Pancreas (tissue), 10 donors: ENCODE data around the gene HES4. TPM values are rescaled to one million over a fixed set of nuclear protein-coding genes. Genes with fewer than 3 reads are reported as not detected.

Source experiments
- ATAC-seq, 4 donors: fragments of 200-7000 bp; cut with Tn5 transposase; one replicate each; pipeline versions ENCODE4 v1.8.0 to v1.9.1; 2020; ENCODE audit warnings: mild to moderate bottlenecking in 4 of 4, moderate library complexity in 4 of 4
- DNase-seq, 6 donors: peaks; one replicate each; pipeline ENCODE4 v3.0.0-alpha.2; 2020
- FAIRE-seq: peaks from 2 replicates; lab custom pipeline; 2012; peaks lifted over from hg19 to GRCh38; lab: Jason Lieb, UNC
- H3K27ac ChIP-seq, 4 donors: fragments of 200-600 bp; sonication (generic); 1 replicate in 3 of 4; 2 replicates in 1 of 4; pipeline versions ENCODE4 v1.5.0 to v1.8.0; 2020
- H3K27me3 ChIP-seq, 4 donors: fragments of 200-600 bp; one replicate each; pipeline ENCODE4 v1.8.0; 2021
- H3K36me3 ChIP-seq, 3 donors: fragments of 200-600 bp; sonication (generic) in 1 of 3; one replicate each; pipeline versions ENCODE4 v1.5.0 to v1.8.0; 2020 to 2021
- H3K4me1 ChIP-seq, 3 donors: fragments of 200-600 bp; one replicate each; pipeline ENCODE4 v1.8.0; 2021
- H3K4me3 ChIP-seq, 4 donors: fragments of 200-600 bp; sonication (generic) in 2 of 4; one replicate each; pipeline versions ENCODE4 v1.5.0 to v1.8.0; 2020 to 2021
- H3K9me3 ChIP-seq, 4 donors: fragments of 200-600 bp; one replicate each; pipeline ENCODE4 v1.8.0; 2021
- WGBS, 2 donors: extraction: QIAGEN DNeasy Blood & Tissue Kit; methylation state at CpG; one replicate each; pipeline ENCODE4 v1.1.7; 2013; 5-methylcytosine and 5-hydroxymethylcytosine counted together
- intact Hi-C, 3 donors: fragments of 100-400 bp; cut with DNase I; formaldehyde crosslinking; loops; one replicate each; pipeline versions ENCODE4 v1.11.1 to v1.14.2; 2022
- polyA plus RNA-seq, 2 donors: library from polyadenylated mRNA; stranded (reverse); fragments of 200-250 nt; gene quantifications; one replicate each; pipeline ENCODE4 v1.2.3, GENCODE V29; 2013
- total RNA-seq, 6 donors: library from RNA; stranded (reverse); fragmentation: NEBNext Ultra II Directional in 4 of 6; extraction: Animal tissue kit (Norgen Biotek cat#: 25700) in 4 of 6; gene quantifications; one replicate each; pipeline versions ENCODE4 v1.2.1 to v1.2.4, GENCODE V29; 2021 to 2023
- TF ChIP-seq, protein P1 (sequence below), 4 donors: fragments of 200-600 bp; sonication (generic) in 3 of 4; IDR thresholded peaks; one replicate each; pipeline versions ENCODE4 v1.5.0 to v1.8.0; 2021; ENCODE audit warnings: antibody characterized with exemption in 4 of 4
- donor health status: healthy with polysubstance abuse.
- donor health status: DM: no; HTN: no; CAD: no; lungs with moderate emphysema.
- donor health status: DM: no; HTN: no; CAD: no.
- donor health status: control.
- donor health status: control.
- donor health status: Bipolar disorder and iron deficiency.
- donor health status: DM: yes; HTN: yes; CAD: no.
- donor health status: DM: no; HTN: no; CAD: no.
- donor health status: DM: no; HTN: no; CAD: no.
- donor health status: DM: yes; HTN: yes; CAD: no.

HES4 gene
- total and polyA plus RNA-seq, 8 donors, result 13.2 to 46.4 (median 25.6) TPM

GRCh38 chr1:964691-965525 is 35.0 kb downstream of the HES4 start:
- DNase-seq (peak in 2 of 6 donors; percentile 33 to 62), ATAC-seq (no peak), FAIRE-seq (no peak)
- no peaks in the 10 kb centered on the region for H3K9me3 ChIP-seq
- intact Hi-C loops, result no loop called here
- H3K36me3 ChIP-seq, result no peaks in the 10 kb centered on the region
- H3K27me3 ChIP-seq, result no peaks in the 10 kb centered on the region
- no peak overlapping the region for H3K27ac ChIP-seq
- TF ChIP-seq, protein P1, sequence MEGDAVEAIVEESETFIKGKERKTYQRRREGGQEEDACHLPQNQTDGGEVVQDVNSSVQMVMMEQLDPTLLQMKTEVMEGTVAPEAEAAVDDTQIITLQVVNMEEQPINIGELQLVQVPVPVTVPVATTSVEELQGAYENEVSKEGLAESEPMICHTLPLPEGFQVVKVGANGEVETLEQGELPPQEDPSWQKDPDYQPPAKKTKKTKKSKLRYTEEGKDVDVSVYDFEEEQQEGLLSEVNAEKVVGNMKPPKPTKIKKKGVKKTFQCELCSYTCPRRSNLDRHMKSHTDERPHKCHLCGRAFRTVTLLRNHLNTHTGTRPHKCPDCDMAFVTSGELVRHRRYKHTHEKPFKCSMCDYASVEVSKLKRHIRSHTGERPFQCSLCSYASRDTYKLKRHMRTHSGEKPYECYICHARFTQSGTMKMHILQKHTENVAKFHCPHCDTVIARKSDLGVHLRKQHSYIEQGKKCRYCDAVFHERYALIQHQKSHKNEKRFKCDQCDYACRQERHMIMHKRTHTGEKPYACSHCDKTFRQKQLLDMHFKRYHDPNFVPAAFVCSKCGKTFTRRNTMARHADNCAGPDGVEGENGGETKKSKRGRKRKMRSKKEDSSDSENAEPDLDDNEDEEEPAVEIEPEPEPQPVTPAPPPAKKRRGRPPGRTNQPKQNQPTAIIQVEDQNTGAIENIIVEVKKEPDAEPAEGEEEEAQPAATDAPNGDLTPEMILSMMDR (IDR thresholded peaks at IDR 0.05), result no peak
- WGBS, 2 donors, result 93 to 96% methylated on average over 38 to 39 of the region's 51 CpGs
- peaks cover 0 to 9% (median 3%) of the 10 kb centered on the region in 3 donors for H3K4me1 ChIP-seq
- no peak overlapping the region for H3K4me3 ChIP-seq

GRCh38 chr1:963746-964525 is 36.0 kb downstream of the HES4 start:
- ATAC-seq (no peak), DNase-seq (peak in 2 of 6 donors; percentile 37 to 70), FAIRE-seq (no peak)
- Histone ChIP-seq H3K27me3 (no peaks in the 10 kb centered on the region), H3K4me1 (peaks cover 0 to 9% (median 3%) of the 10 kb centered on the region in 3 donors), H3K36me3 (no peaks in the 10 kb centered on the region), H3K9me3 (no peaks in the 10 kb centered on the region), H3K27ac (no peak overlapping the region), H3K4me3 (no peak overlapping the region)
- 92 to 94% methylated on average over 41 to 47 of the region's 47 CpGs for WGBS, 2 donors
- TF ChIP-seq, protein P1 (IDR thresholded peaks at IDR 0.05), result no peak
- intact Hi-C loops, result no loop called here

DNA sequence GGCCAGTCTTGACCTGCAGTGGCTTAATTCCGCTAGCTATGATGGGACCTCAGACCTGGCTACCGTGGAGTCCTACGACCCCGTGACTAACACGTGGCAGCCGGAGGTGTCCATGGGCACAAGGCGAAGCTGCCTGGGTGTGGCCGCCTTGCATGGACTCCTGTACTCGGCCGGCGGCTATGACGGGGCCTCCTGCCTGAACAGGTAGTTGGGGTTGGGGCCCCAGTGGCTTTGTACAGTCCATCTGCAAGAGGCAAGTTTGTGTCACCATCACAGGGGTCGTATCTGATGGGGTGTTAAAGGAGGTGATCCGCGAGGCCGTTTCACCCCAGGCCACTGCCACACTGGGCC is 36.6 kb downstream of the HES4 start:
- intact Hi-C loops, result no loop called here
- ATAC-seq, result no peak
- DNase-seq, result peak in 1 of 6 donors; percentile 25
- Histone ChIP-seq H3K27ac (no peak overlapping the region), H3K27me3 (no peaks in the 10 kb centered on the region), H3K36me3 (no peaks in the 10 kb centered on the region), H3K4me3 (no peak overlapping the region), H3K9me3 (no peaks in the 10 kb centered on the region), H3K4me1 (peaks cover 0 to 12% (median 3%) of the 10 kb centered on the region in 3 donors)
- FAIRE-seq, result no peak
- 92 to 94% methylated on average over 16 of the region's 16 CpGs for WGBS, 2 donors
- TF ChIP-seq, protein P1 (IDR thresholded peaks at IDR 0.05), result no peak

DNA sequence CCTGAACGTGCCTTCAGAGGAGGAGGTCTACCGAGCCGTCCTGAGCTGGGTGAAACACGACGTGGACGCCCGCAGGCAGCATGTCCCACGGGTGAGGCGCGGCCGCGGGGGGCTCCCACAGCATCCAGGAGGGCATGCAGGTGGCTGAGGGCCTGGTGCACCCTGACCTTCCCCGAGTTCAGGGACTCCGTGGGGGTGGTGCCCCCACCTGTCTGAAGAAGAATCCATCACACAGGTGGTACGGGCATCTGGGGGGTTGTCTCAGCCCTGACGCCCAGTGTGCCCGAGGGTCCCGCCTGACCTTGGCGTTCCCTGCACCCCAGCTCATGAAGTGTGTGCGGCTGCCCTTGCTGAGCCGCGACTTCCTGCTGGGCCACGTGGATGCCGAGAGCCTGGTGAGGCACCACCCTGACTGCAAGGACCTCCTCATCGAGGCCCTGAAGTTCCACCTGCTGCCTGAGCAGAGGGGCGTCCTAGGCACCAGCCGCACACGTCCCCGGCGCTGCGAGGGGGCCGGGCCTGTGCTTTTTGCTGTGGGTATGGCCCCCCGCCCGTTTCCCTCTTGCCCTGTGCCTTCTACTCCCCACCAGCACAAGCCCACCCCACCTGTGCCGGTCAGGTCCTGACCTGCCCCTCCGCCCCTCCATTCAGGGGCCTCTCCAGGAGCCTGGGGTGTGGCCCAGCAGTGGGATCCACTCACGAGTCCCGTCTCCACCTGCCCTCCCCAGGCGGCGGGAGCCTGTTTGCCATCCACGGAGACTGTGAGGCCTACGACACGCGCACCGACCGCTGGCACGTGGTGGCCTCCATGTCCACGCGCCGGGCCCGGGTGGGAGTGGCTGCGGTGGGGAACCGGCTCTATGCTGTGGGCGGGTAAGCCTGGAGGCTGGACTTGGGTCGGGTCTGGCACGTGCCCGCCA is 37.3 kb downstream of the HES4 start:
- H3K27me3 ChIP-seq, result no peaks in the 10 kb centered on the region
- ATAC-seq (no peak), FAIRE-seq (no peak), DNase-seq (peak in 2 of 6 donors; percentile 36 to 82)
- no peaks in the 10 kb centered on the region for H3K9me3 ChIP-seq
- H3K4me3 ChIP-seq, result no peak overlapping the region
- TF ChIP-seq, protein P1 (IDR thresholded peaks at IDR 0.05), result no peak
- H3K36me3 ChIP-seq, result no peaks in the 10 kb centered on the region
- WGBS, 2 donors, result 94 to 96% methylated on average over 57 of the region's 57 CpGs
- H3K27ac ChIP-seq, result no peak overlapping the region
- peaks cover 3 to 17% (median 4%) of the 10 kb centered on the region in 3 donors for H3K4me1 ChIP-seq
- intact Hi-C loops, result no loop called here
